HTR-8/SVneo (cell line): ENCODE measurements around the gene NXF3.
"Not testable (repeated sequence)": the region's sequence is repeated elsewhere in the genome, so short reads cannot be mapped to it uniquely, and the experiment has no call there.

ENCODE experiments used
- DNase-seq: peaks from one replicate; pipeline ENCODE4 v3.0.0; 2011; ENCODE audit warnings: low spot score, mixed read lengths; ENCODE audit not compliant: insufficient read length
- FAIRE-seq: peaks from 2 replicates; lab custom pipeline; 2011; peaks lifted over from hg19 to GRCh38; lab: Jason Lieb, UNC

The NXF3 gene

GRCh38 chrX:103056902-103057301 lies 36.0 kb downstream of the NXF3 start:
- no peak for FAIRE-seq

DNA sequence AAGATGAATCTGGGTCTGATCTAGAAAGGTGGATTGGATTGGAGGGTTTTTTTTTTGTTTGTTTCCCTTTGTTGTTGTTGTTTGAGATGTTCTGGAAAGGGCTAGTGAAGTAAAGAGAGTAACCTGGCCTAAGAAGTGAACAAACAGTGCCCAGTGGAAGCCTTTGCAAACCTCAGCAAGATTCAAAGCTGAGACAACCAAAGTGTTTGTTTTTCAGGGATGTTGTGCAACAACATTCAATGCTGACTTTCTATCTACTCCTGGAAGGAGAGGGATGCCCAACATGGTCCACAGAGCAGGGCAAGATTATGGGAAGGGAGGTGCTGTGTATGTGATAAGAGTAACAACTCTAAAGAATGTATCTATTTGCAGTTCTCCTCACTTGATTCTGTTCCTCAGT lies 40.3 kb downstream of the NXF3 start:
- FAIRE-seq (no peak), DNase-seq (no peak)

More at GRCh38 chrX:103056902-103057301, 36.0 kb downstream of the NXF3 start:
- DNase-seq = no peak

DNA sequence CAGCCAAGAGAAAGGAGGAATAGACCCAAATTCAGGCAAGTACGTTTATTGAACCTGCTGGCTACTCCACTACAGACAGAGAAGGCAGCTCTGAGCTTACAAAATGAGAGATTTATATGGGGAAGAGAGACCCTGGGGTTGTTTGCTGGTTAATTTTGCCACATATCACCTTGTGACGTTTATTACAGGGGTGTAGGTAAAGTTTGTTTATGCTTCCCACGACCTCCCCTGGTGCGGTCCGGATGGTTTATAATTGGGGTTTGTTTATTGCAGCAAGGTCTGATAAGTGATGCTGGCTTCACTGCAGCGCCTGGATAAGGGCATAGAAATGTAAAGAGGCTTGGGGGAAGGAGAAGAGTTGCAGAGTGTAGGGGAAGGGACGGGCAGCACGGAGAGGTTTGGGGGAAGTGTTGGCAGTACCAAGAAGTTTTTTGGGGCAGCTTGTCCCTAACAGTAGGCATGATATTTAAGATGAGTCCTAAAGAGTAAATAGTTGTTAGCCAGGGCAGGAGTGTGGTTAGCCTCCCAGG lies 41.6 kb downstream of the NXF3 start:
- DNase-seq = no peak
- no peak for FAIRE-seq

DNA sequence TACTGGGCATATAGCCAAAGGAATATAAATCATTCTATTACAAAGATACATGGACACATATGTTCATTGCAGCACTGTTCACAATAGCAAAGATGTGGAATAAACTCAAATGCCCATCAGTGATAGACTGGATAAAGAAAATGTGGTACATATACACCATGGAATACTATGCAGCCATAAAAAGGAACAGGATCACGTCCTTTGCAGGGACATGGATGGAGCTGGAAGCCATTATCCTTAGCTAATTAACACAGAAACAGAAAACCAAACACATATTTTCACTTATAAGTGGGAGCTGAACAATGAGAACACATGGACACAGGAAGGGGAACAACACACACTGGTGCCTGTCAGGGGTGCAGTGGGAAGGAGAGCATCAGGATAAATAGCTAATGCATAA lies 59.6 kb downstream of the NXF3 start:
- not testable (repeated sequence) for FAIRE-seq, DNase-seq
